K562 (cell line): ENCODE results near the gene TRANK1.

Experiments used
- FOS ChIP-seq: IDR thresholded peaks from 3 replicates; pipeline ENCODE4 v1.6.1; 2011; ENCODE audit not compliant: insufficient read length; ENCODE audit errors: extremely low read depth
- HNRNPLL ChIP-seq: fragments of 200-400 bp; formaldehyde crosslinking; IDR thresholded peaks from 2 replicates; pipeline ENCODE4 v1.6.1; 2017; ENCODE audit warnings: low read length, low read depth, mild to moderate bottlenecking; ENCODE audit not compliant: poor library complexity, severe bottlenecking
- PCBP1 ChIP-seq: fragments of 200-400 bp; formaldehyde crosslinking; IDR thresholded peaks from 2 replicates; pipeline ENCODE4 v1.6.1; 2018; ENCODE audit warnings: mild to moderate bottlenecking, low read depth, low read length; ENCODE audit not compliant: poor library complexity, severe bottlenecking
- RNF2 ChIP-seq: sonication (generic); IDR thresholded peaks from 2 replicates; pipeline ENCODE4 v1.6.1; 2016
- TAF9B ChIP-seq: fragments of 450-650 bp; IDR thresholded peaks from 2 replicates; pipeline ENCODE4 v1.6.1; 2018; ENCODE audit warnings: mild to moderate bottlenecking; ENCODE audit not compliant: partially characterized antibody
- ZBTB33 ChIP-seq: sonication (generic); formaldehyde crosslinking; IDR thresholded peaks from 2 replicates; pipeline ENCODE4 v1.8.1; 2023; ENCODE audit warnings: mild to moderate bottlenecking, missing genetic modification reagents

GRCh38 chr3:36859494-36859893 is 85.4 kb downstream of the TRANK1 start:
- TF ChIP-seq PCBP1 (no peak), RNF2 (no peak), TAF9B (no peak), HNRNPLL (no peak), FOS (no peak), ZBTB33 (no peak)
